Mesendoderm (in vitro differentiated cells): ENCODE results near the gene FDX2.

Experiments used
- DNase-seq: peaks from one replicate; pipeline ENCODE4 v3.0.0; 2013
- H2AK5ac ChIP-seq: 2 replicates; pipeline ENCODE4 v1.6.1; 2013; ENCODE audit warnings: low read length, inconsistent platforms
- H2BK120ac ChIP-seq: 2 replicates; pipeline ENCODE4 v1.6.1; 2013; ENCODE audit warnings: low read depth, mild to moderate bottlenecking, low read length, moderate library complexity, mixed read lengths
- H2BK15ac ChIP-seq: replicated peaks from 2 replicates; pipeline ENCODE4 v1.6.1; 2013; ENCODE audit warnings: low read depth, mild to moderate bottlenecking, moderate library complexity
- H2BK5ac ChIP-seq: 2 replicates; pipeline ENCODE4 v1.6.1; 2013; ENCODE audit warnings: low read length, inconsistent platforms
- H3K18ac ChIP-seq: 2 replicates; pipeline ENCODE4 v1.6.1; 2013; ENCODE audit warnings: mild to moderate bottlenecking, low read length, mixed read lengths
- H3K23ac ChIP-seq: one replicate; pipeline ENCODE4 v1.6.1; 2013; ENCODE audit warnings: low read length
- H3K27ac ChIP-seq: 2 replicates; pipeline ENCODE4 v1.5.1; 2013; ENCODE audit warnings: low read depth, mild to moderate bottlenecking, inconsistent platforms, low read length, moderate library complexity
- H3K27me3 ChIP-seq: 2 replicates; pipeline ENCODE4 v1.6.1; 2013; ENCODE audit warnings: low read length, control low read depth, mild to moderate bottlenecking, inconsistent platforms; ENCODE audit not compliant: insufficient read depth, poor library complexity
- H3K36me3 ChIP-seq: 2 replicates; pipeline ENCODE4 v1.6.1; 2013; ENCODE audit warnings: low read length, inconsistent platforms; ENCODE audit not compliant: control insufficient read depth, insufficient read depth
- H3K4ac ChIP-seq: one replicate; pipeline ENCODE4 v1.6.1; 2013; ENCODE audit warnings: low read depth, mild to moderate bottlenecking, low read length, moderate library complexity
- H3K4me1 ChIP-seq: 2 replicates; pipeline ENCODE4 v1.6.1; 2013; ENCODE audit warnings: low read depth, low read length, inconsistent platforms; ENCODE audit not compliant: control insufficient read depth
- H3K4me2 ChIP-seq: 2 replicates; pipeline ENCODE4 v1.6.1; 2013; ENCODE audit warnings: low read length
- H3K4me3 ChIP-seq: 2 replicates; pipeline ENCODE4 v1.5.1; 2013; ENCODE audit warnings: mild to moderate bottlenecking, low read length
- H3K56ac ChIP-seq: one replicate; pipeline ENCODE4 v1.6.1; 2013; ENCODE audit warnings: low read length
- H3K79me1 ChIP-seq: 2 replicates; pipeline ENCODE4 v1.6.1; 2013; ENCODE audit warnings: low read length, inconsistent platforms
- H3K79me2 ChIP-seq: 2 replicates; pipeline ENCODE4 v1.6.1; 2013; ENCODE audit warnings: mild to moderate bottlenecking, low read length; ENCODE audit not compliant: control insufficient read depth, insufficient read depth
- H3K9ac ChIP-seq: 2 replicates; pipeline ENCODE4 v1.6.1; 2013; ENCODE audit warnings: low read length, inconsistent platforms
- H4K5ac ChIP-seq: one replicate; pipeline ENCODE4 v1.6.1; 2013; ENCODE audit warnings: low read length
- H4K8ac ChIP-seq: one replicate; pipeline ENCODE4 v1.6.1; 2013; ENCODE audit warnings: low read depth, mild to moderate bottlenecking, control low read depth, low read length, moderate library complexity
- WGBS: extraction: QIAGEN DNeasy Blood & Tissue Kit; methylation state at CpG from one replicate; pipeline ENCODE4 v1.1.7; 2013; ENCODE audit warnings: low lambda C conversion rate, missing lambda C conversion rate; ENCODE audit not compliant: insufficient coverage; ENCODE audit errors: extremely low coverage; 5-methylcytosine and 5-hydroxymethylcytosine counted together

Gene FDX2

GRCh38 chr19:10278935-10279334 is 36.9 kb downstream of the FDX2 start:
- no peak overlapping the region for H3K23ac ChIP-seq
- H4K8ac ChIP-seq = no peak overlapping the region
- H3K79me1 ChIP-seq = no peaks in the 10 kb centered on the region
- no peak overlapping the region for H3K27ac ChIP-seq
- no peak overlapping the region for H2AK5ac ChIP-seq
- H3K36me3 ChIP-seq = no peaks in the 10 kb centered on the region
- no peaks in the 10 kb centered on the region for H3K4me1 ChIP-seq
- no peaks in the 10 kb centered on the region for H3K27me3 ChIP-seq
- no peak overlapping the region for H3K4me3 ChIP-seq
- no peak for DNase-seq
- no peak overlapping the region for H3K4me2 ChIP-seq
- H3K18ac ChIP-seq = no peak overlapping the region
- WGBS = no CpG with 5 or more reads among the region's 1 CpG
- H3K56ac ChIP-seq = no peak overlapping the region
- H2BK120ac ChIP-seq = no peak overlapping the region
- no peak overlapping the region for H3K4ac ChIP-seq
- H2BK5ac ChIP-seq = no peak overlapping the region
- no peak overlapping the region for H2BK15ac ChIP-seq
- no peaks in the 10 kb centered on the region for H3K79me2 ChIP-seq
- no peak overlapping the region for H3K9ac ChIP-seq
- H4K5ac ChIP-seq = no peak overlapping the region

GRCh38 chr19:10277795-10278589 is 37.8 kb downstream of the FDX2 start:
- no peaks in the 10 kb centered on the region for H3K79me2 ChIP-seq
- no peak overlapping the region for H2BK120ac ChIP-seq
- H3K56ac ChIP-seq = no peak overlapping the region
- H2AK5ac ChIP-seq = no peak overlapping the region
- no peak overlapping the region for H4K8ac ChIP-seq
- no peaks in the 10 kb centered on the region for H3K79me1 ChIP-seq
- H4K5ac ChIP-seq = no peak overlapping the region
- H3K27me3 ChIP-seq = no peaks in the 10 kb centered on the region
- H2BK15ac ChIP-seq = no peak overlapping the region
- no peak overlapping the region for H3K23ac ChIP-seq
- no peak overlapping the region for H3K4ac ChIP-seq
- no peak for DNase-seq
- H3K4me2 ChIP-seq = no peak overlapping the region
- no peaks in the 10 kb centered on the region for H3K4me1 ChIP-seq
- no peaks in the 10 kb centered on the region for H3K36me3 ChIP-seq
- no CpG with 5 or more reads among the region's 9 CpGs for WGBS
- no peak overlapping the region for H3K27ac ChIP-seq
- H2BK5ac ChIP-seq = no peak overlapping the region
- no peak overlapping the region for H3K9ac ChIP-seq
- no peak overlapping the region for H3K4me3 ChIP-seq
- no peak overlapping the region for H3K18ac ChIP-seq

- H3K4ac ChIP-seq = no peak overlapping the region
- no peak overlapping the region for H3K9ac ChIP-seq
- H3K79me2 ChIP-seq = no peaks in the 10 kb centered on the region
- no peak for DNase-seq
- no peak overlapping the region for H2BK120ac ChIP-seq
- no peak overlapping the region for H4K5ac ChIP-seq
- no peak overlapping the region for H3K18ac ChIP-seq
- no peak overlapping the region for H3K27ac ChIP-seq
- no peak overlapping the region for H2BK5ac ChIP-seq
- H3K56ac ChIP-seq = no peak overlapping the region
- H3K4me3 ChIP-seq = no peak overlapping the region
- no peak overlapping the region for H2AK5ac ChIP-seq
- no peaks in the 10 kb centered on the region for H3K79me1 ChIP-seq
- no peak overlapping the region for H3K23ac ChIP-seq
- H3K4me1 ChIP-seq = no peaks in the 10 kb centered on the region
- H2BK15ac ChIP-seq = no peak overlapping the region
- no peaks in the 10 kb centered on the region for H3K36me3 ChIP-seq
- H3K27me3 ChIP-seq = peaks cover 6% of the 10 kb centered on the region
- no peak overlapping the region for H4K8ac ChIP-seq
- H3K4me2 ChIP-seq = no peak overlapping the region
- no CpG with 5 or more reads among the region's 10 CpGs for WGBS
Observed at GRCh38 chr19:10274589-10274988, 41.2 kb downstream of the FDX2 start.

GRCh38 chr19:10271543-10272086 is 44.2 kb downstream of the FDX2 start:
- DNase-seq = no peak
- peaks cover 6% of the 10 kb centered on the region for H3K27me3 ChIP-seq
- no peaks in the 10 kb centered on the region for H3K79me2 ChIP-seq
- H3K23ac ChIP-seq = no peak overlapping the region
- H3K27ac ChIP-seq = no peak overlapping the region
- no peak overlapping the region for H2BK120ac ChIP-seq
- no peak overlapping the region for H4K5ac ChIP-seq
- no peaks in the 10 kb centered on the region for H3K79me1 ChIP-seq
- H2BK15ac ChIP-seq = no peak overlapping the region
- no peak overlapping the region for H2AK5ac ChIP-seq
- H3K9ac ChIP-seq = no peak overlapping the region
- H3K36me3 ChIP-seq = no peaks in the 10 kb centered on the region
- no peak overlapping the region for H3K4me2 ChIP-seq
- no CpG with 5 or more reads among the region's 12 CpGs for WGBS
- peak overlapping the region; percentile 62 for H3K56ac ChIP-seq
- no peak overlapping the region for H3K18ac ChIP-seq
- no peaks in the 10 kb centered on the region for H3K4me1 ChIP-seq
- H4K8ac ChIP-seq = no peak overlapping the region
- H3K4me3 ChIP-seq = no peak overlapping the region
- no peak overlapping the region for H3K4ac ChIP-seq
- H2BK5ac ChIP-seq = no peak overlapping the region

GRCh38 chr19:10270616-10271394 is 45.0 kb downstream of the FDX2 start, which contains the start of gene ICAM1:
ICAM1 (plus strand) TSS chr19:10271120; CDS start chr19:10271160, 40 bp downstream.
- no peak within 1 kb of the TSS for H4K8ac ChIP-seq
- H2BK15ac ChIP-seq = no peak within 1 kb of the TSS
- no peak within 1 kb of the TSS for H4K5ac ChIP-seq
- no peak within 1 kb of the TSS for H3K23ac ChIP-seq
- peak within 1 kb of the TSS; percentile 50 for H3K9ac ChIP-seq
- H3K27ac ChIP-seq = no peak within 1 kb of the TSS
- no peak within 1 kb of the TSS for H3K4me3 ChIP-seq
- H2BK120ac ChIP-seq = no peak within 1 kb of the TSS
- no peak within 1 kb of the TSS for H2BK5ac ChIP-seq
- no CpG with 5 or more reads among the region's 51 CpGs for WGBS
- H3K79me2 ChIP-seq = no peaks in the 10 kb centered on the region
- H3K36me3 ChIP-seq = no peaks in the 10 kb centered on the region
- no peaks in the 10 kb centered on the region for H3K79me1 ChIP-seq
- H2AK5ac ChIP-seq = no peak within 1 kb of the TSS
- no peaks in the 10 kb centered on the region for H3K4me1 ChIP-seq
- peak within 1 kb of the TSS; percentile 65 for H3K56ac ChIP-seq
- H3K4me2 ChIP-seq = peak within 1 kb of the TSS; percentile 37
- peak within 1 kb of the TSS; percentile 57 for H3K4ac ChIP-seq
- H3K18ac ChIP-seq = peak within 1 kb of the TSS; percentile 85
- peaks cover 6% of the 10 kb centered on the region for H3K27me3 ChIP-seq
- DNase-seq = peak; percentile 79
